C4-2B (cell line): ENCODE results near the gene GATA2.

Experiments
- CTCF ChIP-seq: fragments of 450-650 bp; conservative IDR thresholded peaks from 2 replicates; pipeline ENCODE4 v1.5.1; 2017; ENCODE audit warnings: mild to moderate bottlenecking
- ZFX ChIP-seq: fragments of 450-650 bp; IDR thresholded peaks from 2 replicates; pipeline ENCODE4 v1.6.1; 2017

GRCh38 chr3:128523591-128523990 lies 30.6 kb upstream of the GATA2 start:
- no peak for TF ChIP-seq CTCF
- no peak for TF ChIP-seq ZFX
